WTC11 (cell line): Measurements from ENCODE around the gene IQCK. TPM values are rescaled to one million over a fixed set of nuclear protein-coding genes. Genes with fewer than 3 reads are reported as not detected.
A peak's percentile ranks its signal among the peaks of the same experiment; 100 is the strongest.

Experiments
- ATAC-seq: fragments of 200-7000 bp; cut with Tn5 transposase; 2 replicates; pipeline ENCODE4 v1.10.0; 2021; ENCODE audit warnings: mild to moderate bottlenecking, moderate library complexity
- CTCF ChIA-PET: fragments of 300-600 bp; sonication (Branson Sonifier 250); formaldehyde crosslinking; loops from one replicate; lab custom pipeline; 2021; ENCODE audit warnings: antibody characterized with exemption; lab: Charles Lee
- POLR2A ChIA-PET: fragments of 350-600 bp; sonication (Branson Sonifier 250); formaldehyde crosslinking; loops from one replicate; lab custom pipeline; 2021; ENCODE audit warnings: antibody characterized with exemption; lab: Charles Lee
- DNase-seq: peaks from one replicate; pipeline ENCODE4 v3.0.0; 2021; ENCODE audit warnings: low spot score
- H3K27ac Mint-ChIP-seq: 2 replicates; pipeline ENCODE4 v1.8.0; 2021; ENCODE audit warnings: mixed read lengths
- H3K27me3 Mint-ChIP-seq: 2 replicates; pipeline ENCODE4 v1.8.0; 2021; ENCODE audit warnings: low read depth, mild to moderate bottlenecking, moderate library complexity, mixed read lengths
- H3K36me3 Mint-ChIP-seq: 2 replicates; pipeline ENCODE4 v1.8.0; 2021; ENCODE audit warnings: mixed read lengths
- H3K4me1 Mint-ChIP-seq: 2 replicates; pipeline ENCODE4 v1.8.0; 2022; ENCODE audit warnings: mixed read lengths
- H3K4me3 Mint-ChIP-seq: 2 replicates; pipeline ENCODE4 v1.8.0; 2021; ENCODE audit warnings: mild to moderate bottlenecking, moderate library complexity, mixed read lengths
- H3K9me3 Mint-ChIP-seq: 2 replicates; pipeline ENCODE4 v1.8.0; 2021; ENCODE audit warnings: mixed read lengths
- ATF3 ChIP-seq: sonication (generic); formaldehyde crosslinking; conservative IDR thresholded peaks from 2 replicates; pipeline ENCODE4 v1.8.1; 2022; ENCODE audit warnings: mild to moderate bottlenecking, missing genetic modification reagents
- EMX1 ChIP-seq: fragments of 250-450 bp; sonication (Bioruptor Pico); IDR thresholded peaks from 2 replicates; pipeline ENCODE4 v1.8.0; 2021; ENCODE audit warnings: mild to moderate bottlenecking
- ESRRA ChIP-seq: sonication (generic); formaldehyde crosslinking; IDR thresholded peaks from 2 replicates; pipeline ENCODE4 v1.8.1; 2022; ENCODE audit warnings: mild to moderate bottlenecking, missing genetic modification reagents, borderline replicate concordance
- FOXJ3 ChIP-seq: sonication (generic); formaldehyde crosslinking; IDR thresholded peaks from 2 replicates; pipeline ENCODE4 v1.9.0; 2021; ENCODE audit warnings: missing genetic modification reagents, mild to moderate bottlenecking, borderline replicate concordance
- GABPB1 ChIP-seq: sonication (generic); formaldehyde crosslinking; IDR thresholded peaks from 2 replicates; pipeline ENCODE4 v1.8.1; 2023; ENCODE audit warnings: mild to moderate bottlenecking, missing genetic modification reagents
- IRF2 ChIP-seq: sonication (generic); formaldehyde crosslinking; IDR thresholded peaks from 2 replicates; pipeline ENCODE4 v1.8.0; 2022; ENCODE audit warnings: low read depth, missing genetic modification reagents, borderline replicate concordance
- MAX ChIP-seq: sonication (generic); formaldehyde crosslinking; IDR thresholded peaks from 2 replicates; pipeline ENCODE4 v1.8.0; 2022; ENCODE audit warnings: mild to moderate bottlenecking, missing genetic modification reagents
- NFE2L1 ChIP-seq: sonication (generic); formaldehyde crosslinking; IDR thresholded peaks from 2 replicates; pipeline ENCODE4 v1.8.1; 2023; ENCODE audit warnings: missing genetic modification reagents
- RORB ChIP-seq: fragments of 250-450 bp; sonication (Bioruptor Pico); IDR thresholded peaks from 2 replicates; pipeline ENCODE4 v1.9.0; 2021; ENCODE audit warnings: mild to moderate bottlenecking
- STAT6 ChIP-seq: sonication (generic); formaldehyde crosslinking; conservative IDR thresholded peaks from 2 replicates; pipeline ENCODE4 v1.8.1; 2023; ENCODE audit warnings: mild to moderate bottlenecking, low read depth, missing genetic modification reagents, moderate library complexity
- TP53 ChIP-seq: sonication (generic); formaldehyde crosslinking; IDR thresholded peaks from 2 replicates; pipeline ENCODE4 v1.8.1; 2023; ENCODE audit warnings: mild to moderate bottlenecking, missing genetic modification reagents
- USF1 ChIP-seq: sonication (generic); formaldehyde crosslinking; IDR thresholded peaks from 2 replicates; pipeline ENCODE4 v1.8.0; 2022; ENCODE audit warnings: mild to moderate bottlenecking, missing genetic modification reagents
- USF2 ChIP-seq: sonication (generic); formaldehyde crosslinking; IDR thresholded peaks from 2 replicates; pipeline ENCODE4 v1.8.1; 2023; ENCODE audit warnings: mild to moderate bottlenecking, missing genetic modification reagents, moderate library complexity
- ZBTB43 ChIP-seq: sonication (generic); formaldehyde crosslinking; IDR thresholded peaks from 2 replicates; pipeline ENCODE4 v1.8.1; 2023; ENCODE audit warnings: mild to moderate bottlenecking, missing genetic modification reagents
- ZNF138 ChIP-seq: sonication (generic); formaldehyde crosslinking; conservative IDR thresholded peaks from 2 replicates; pipeline ENCODE4 v1.8.1; 2022; ENCODE audit warnings: mild to moderate bottlenecking, moderate library complexity, missing genetic modification reagents
- ZNF219 ChIP-seq: sonication (generic); formaldehyde crosslinking; IDR thresholded peaks from 2 replicates; pipeline ENCODE4 v1.8.0; 2023; ENCODE audit warnings: missing genetic modification reagents, mild to moderate bottlenecking, borderline replicate concordance
- ZNF232 ChIP-seq: sonication (generic); formaldehyde crosslinking; IDR thresholded peaks from 2 replicates; pipeline ENCODE4 v1.8.0; 2022; ENCODE audit warnings: mild to moderate bottlenecking, missing genetic modification reagents
- ZNF263 ChIP-seq: sonication (generic); formaldehyde crosslinking; IDR thresholded peaks from 2 replicates; pipeline ENCODE4 v1.8.1; 2022; ENCODE audit warnings: low read depth, mild to moderate bottlenecking, moderate library complexity, missing genetic modification reagents
- total RNA-seq: library from RNA; stranded (reverse); gene quantifications from 3 replicates; pipeline ENCODE4 v1.2.3, GENCODE V29; 2021

The IQCK gene
- total RNA-seq, 1 experiment from 2014 or later: 5.8 TPM

- TF ChIP-seq STAT6 (CRISPR knock-in tag): no peak
Observed at GRCh38 chr16:19856120-19856519, 138.0 kb downstream of the IQCK start (continued).

- Mint-ChIP-seq H3K27ac (peak overlapping the region; percentile 79), H3K36me3 (peaks cover 37% of the 10 kb centered on the region), H3K4me1 (peaks cover 99% of the 10 kb centered on the region), H3K4me3 (no peak overlapping the region; the same call in 1 of the 2 replicates), H3K9me3 (no peaks in the 10 kb centered on the region), H3K27me3 (peaks cover 3% of the 10 kb centered on the region)
- ChIA-PET CTCF (no interaction called here), POLR2A (interaction anchor here (1.0 to 1.5 kb wide), 2 partner anchors 24 to 140 kb away, joined by 3 read pairs; partner anchors contain the start of genes IQCK and KNOP1)
- DNase-seq (no peak), ATAC-seq (no peak)
- TF ChIP-seq FOXJ3 (CRISPR knock-in tag): no peak
- TF ChIP-seq STAT6 (CRISPR knock-in tag): no peak
- TF ChIP-seq ZNF138 (CRISPR knock-in tag): no peak
- no peak for TF ChIP-seq ATF3
- TF ChIP-seq NFE2L1 (CRISPR knock-in tag): no peak
- TF ChIP-seq TP53 (CRISPR knock-in tag): no peak
- no peak for TF ChIP-seq EMX1
- no peak for TF ChIP-seq USF1 (CRISPR knock-in tag)
- TF ChIP-seq USF2: no peak
- no peak for TF ChIP-seq RORB
- TF ChIP-seq ZNF263 (CRISPR knock-in tag): no peak
- no peak for TF ChIP-seq MAX (CRISPR knock-in tag)
- no peak for TF ChIP-seq GABPB1 (CRISPR knock-in tag)
- TF ChIP-seq IRF2 (CRISPR knock-in tag): no peak
- no peak for TF ChIP-seq ZNF219 (CRISPR knock-in tag)
- TF ChIP-seq ZNF232 (CRISPR knock-in tag): no peak
- no peak for TF ChIP-seq ZBTB43 (CRISPR knock-in tag)
- no peak for TF ChIP-seq ESRRA
Observed at GRCh38 chr16:19857593-19858339, 139.7 kb downstream of the IQCK start.
